GM10847 (cell line): Measurements from ENCODE around the gene ELAVL1.

Experiments
- POLR2A ChIP-seq: IDR thresholded peaks from 2 replicates; pipeline ENCODE4 v1.6.1; 2011; ENCODE audit not compliant: insufficient read length; ENCODE audit errors: extremely low read depth

Gene ELAVL1

DNA sequence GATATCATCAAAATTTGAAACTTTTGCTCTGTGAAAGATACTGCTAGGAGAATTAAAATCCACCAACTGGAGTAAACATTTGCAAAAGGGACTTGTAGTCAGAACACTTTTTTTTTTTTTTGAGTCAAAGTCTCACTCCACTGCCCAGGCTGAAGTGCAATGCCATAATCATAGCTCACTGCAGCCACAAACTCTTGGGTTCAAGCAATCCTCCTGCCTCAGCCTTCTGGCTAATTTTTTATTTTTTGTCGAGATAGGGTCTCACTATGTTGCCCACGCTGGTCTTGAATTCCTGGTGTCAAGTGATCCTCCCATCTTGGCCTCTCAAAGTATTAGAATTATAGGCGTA lies 9.7 kb downstream of the ELAVL1 start:
- no peak for TF ChIP-seq POLR2A

- no peak for TF ChIP-seq POLR2A
Measured at GRCh38 chr19:7994928-7995809, 10.3 kb downstream of the ELAVL1 start.

DNA sequence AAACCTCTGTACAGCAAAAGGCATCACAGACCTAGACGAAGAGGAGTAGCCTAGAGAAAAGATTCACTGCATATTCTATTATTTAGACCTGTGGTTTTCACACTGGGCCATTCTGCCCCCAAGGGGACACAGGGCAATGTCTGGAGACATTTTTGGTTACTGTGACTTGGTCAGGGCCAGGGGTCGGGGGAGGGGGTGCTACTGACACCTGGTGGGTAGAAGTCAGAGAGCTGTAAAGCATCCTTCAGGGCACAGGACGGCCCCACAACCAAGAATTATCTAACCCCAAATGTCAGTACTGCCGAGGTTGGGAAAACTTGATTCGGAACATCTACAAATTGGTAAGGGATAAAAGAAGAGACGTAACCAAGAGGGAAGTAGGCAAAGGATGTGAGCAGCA lies 11.3 kb downstream of the ELAVL1 start:
- TF ChIP-seq POLR2A: no peak

DNA sequence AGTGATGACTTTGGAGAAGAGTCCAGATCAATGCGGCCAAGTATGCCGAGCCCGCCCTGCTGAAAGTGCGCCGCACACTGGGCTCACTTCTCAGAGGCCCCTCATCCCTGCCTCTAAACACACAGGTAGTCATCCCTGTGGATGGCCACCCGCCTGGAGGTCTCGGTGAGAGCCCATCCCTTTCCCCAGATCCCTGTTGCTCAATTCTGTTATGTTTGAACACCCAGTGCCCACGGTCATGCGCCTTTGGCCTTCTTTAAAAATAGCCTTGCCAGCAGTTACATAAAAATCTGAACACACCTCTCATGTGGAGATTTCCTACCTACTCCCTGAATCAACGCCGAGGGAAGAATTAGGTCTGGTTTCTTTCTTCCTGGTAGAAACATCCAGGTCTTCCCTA lies 11.9 kb downstream of the ELAVL1 start:
- no peak for TF ChIP-seq POLR2A

DNA sequence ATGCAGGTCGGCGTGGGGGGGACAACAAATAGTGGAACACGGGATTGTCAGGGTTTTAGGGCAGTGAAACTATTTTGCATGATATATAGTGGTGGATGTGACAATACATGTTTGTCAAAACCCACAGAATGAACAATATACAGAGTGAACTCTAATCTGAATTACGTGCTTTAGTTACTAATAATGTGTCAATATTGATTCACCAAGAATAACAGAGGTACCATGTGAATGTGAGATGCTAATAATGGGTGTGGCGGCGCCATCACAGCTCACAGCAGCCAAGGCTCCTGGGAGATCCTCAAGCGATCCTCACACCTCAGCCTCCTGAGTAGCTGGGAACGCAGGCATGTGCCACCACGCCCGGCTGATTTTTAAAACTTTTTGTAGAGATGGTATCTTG lies 12.9 kb downstream of the ELAVL1 start:
- no peak for TF ChIP-seq POLR2A

DNA sequence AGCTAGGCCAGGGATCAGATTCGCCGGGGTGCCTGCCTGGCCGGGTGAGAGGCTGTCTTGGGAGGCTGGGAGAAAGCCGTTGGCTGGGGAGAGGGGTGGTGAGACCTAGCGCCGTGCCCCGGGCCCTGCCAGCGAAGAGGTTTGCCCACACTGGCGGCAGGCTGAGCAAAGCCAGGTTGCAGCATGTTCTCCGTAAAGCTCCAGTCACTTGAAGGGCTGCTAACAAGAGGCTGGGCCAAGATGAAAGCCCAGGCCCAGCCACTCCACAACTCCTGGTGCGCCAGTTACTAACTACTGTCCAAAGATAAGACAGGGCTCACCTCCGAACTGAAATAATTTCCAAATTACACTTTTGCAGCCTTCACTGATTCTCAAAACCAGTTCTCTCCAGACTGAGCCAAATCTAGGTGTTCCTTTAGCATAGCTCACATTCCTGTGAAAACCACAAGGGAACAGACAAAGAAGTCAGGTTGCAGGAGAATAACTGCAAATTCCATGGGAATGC lies 16.3 kb downstream of the ELAVL1 start:
- no peak for TF ChIP-seq POLR2A

- no peak for TF ChIP-seq POLR2A
Measured at GRCh38 chr19:7988307-7988706, 17.1 kb downstream of the ELAVL1 start.

- no peak for TF ChIP-seq POLR2A
Measured at GRCh38 chr19:7987114-7987768, 18.2 kb downstream of the ELAVL1 start.

- no peak for TF ChIP-seq POLR2A
Measured at GRCh38 chr19:7986321-7987113, 18.9 kb downstream of the ELAVL1 start.

DNA sequence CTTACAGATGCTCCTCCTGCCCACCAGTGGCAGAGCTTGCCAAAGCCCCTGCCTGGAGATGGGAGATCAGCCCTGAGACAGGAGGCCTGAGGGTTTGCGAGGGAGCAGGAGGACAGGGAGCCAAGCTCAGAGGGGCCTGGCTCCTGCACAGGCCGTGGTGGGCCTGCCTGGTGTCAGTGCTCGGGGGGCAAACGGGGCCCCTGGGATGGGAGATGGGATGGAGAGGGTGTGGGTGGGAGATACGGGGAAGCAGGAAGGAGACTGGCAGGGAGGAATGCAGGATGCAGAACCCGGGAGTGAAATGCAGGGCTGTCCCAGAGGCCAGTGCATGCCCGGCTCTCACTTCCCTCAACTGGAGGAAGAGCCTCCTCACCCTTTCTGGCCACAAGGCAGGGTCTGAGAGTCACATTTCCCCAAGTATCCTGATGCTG lies 19.9 kb downstream of the ELAVL1 start:
- TF ChIP-seq POLR2A: no peak

- TF ChIP-seq POLR2A: no peak
Measured at GRCh38 chr19:7983995-7984837, 21.2 kb downstream of the ELAVL1 start.

DNA sequence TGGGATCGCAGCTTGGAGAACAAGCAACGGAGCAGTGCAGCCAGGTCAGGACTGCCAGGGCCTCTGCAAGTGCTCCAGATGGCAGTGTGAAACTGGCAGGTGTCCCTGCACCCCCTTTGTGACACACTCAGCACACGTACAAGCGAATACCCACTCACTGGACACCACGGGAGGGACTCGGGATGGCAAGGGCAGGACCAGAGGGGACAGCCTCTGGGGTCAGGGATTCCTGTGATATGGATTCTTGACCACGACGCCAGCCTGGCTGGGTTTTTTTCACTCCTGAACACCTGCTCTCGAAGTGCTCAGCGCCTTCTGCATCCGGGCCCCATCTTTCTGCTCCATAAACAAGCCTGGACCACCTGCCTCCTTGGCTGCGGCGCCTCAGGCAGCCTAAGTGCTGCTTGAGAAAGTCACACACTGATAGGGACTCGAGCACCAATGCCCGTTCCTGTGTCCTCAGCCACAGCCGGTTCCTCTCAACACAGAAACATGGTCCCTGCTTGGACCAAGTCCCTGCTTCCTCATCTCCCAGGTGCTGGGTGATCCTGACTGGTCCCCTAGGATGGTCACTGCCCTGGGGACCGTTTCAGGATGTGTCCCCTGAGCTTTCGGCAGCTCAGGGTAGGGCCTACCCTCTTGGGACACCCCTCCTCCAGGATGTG lies 22.0 kb downstream of the ELAVL1 start:
- TF ChIP-seq POLR2A: no peak

DNA sequence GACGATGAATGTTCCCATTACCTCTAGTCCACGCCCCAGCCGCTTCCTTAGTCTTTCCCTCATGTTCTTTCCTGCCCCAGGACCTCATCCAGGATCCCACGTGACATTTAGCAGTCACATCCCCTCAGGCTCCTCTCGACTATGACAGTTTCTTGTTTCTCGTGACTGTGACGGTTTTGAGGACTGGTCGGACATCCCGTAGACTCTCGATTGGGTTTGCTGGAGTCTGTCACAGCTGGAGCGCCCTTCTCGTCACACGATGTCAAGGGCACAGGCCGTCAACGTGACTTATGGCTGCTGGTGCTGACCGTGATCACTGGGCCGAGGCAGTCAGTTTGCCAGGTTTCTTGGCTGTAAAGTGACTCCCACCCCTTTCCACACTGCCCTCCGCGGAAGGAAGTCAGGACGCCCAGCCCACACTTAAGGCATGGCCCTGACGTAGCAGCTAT lies 22.8 kb downstream of the ELAVL1 start:
- no peak for TF ChIP-seq POLR2A

- TF ChIP-seq POLR2A: no peak
Measured at GRCh38 chr19:7982103-7982502, 23.3 kb downstream of the ELAVL1 start.
